Measurements from ENCODE around the gene MCF2L. TPM values are rescaled to one million over a fixed set of nuclear protein-coding genes. Genes with fewer than 3 reads are reported as not detected.

MCF2L gene
- total RNA-seq, 1 donor from 2014 or later = 5.6 TPM

GRCh38 chr13:113116871-113117271 lies 147.9 kb downstream of the MCF2L start:
- Mint-ChIP-seq H3K4me3 (ENCODE audit: unreplicated experiment) (no peak overlapping the region), H3K36me3 (ENCODE audit: unreplicated experiment) (no peaks in the 10 kb centered on the region), H3K9me3 (ENCODE audit: unreplicated experiment) (no peaks in the 10 kb centered on the region), H3K4me1 (ENCODE audit: unreplicated experiment) (peaks cover 2% of the 10 kb centered on the region), H3K27me3 (ENCODE audit: unreplicated experiment) (no peaks in the 10 kb centered on the region), H3K27ac (ENCODE audit: unreplicated experiment) (no peak overlapping the region)
- DNase-seq (ENCODE audit: extremely low spot score, unreplicated experiment) = peak; percentile 56
- TF ChIP-seq CTCF (IDR thresholded peaks at IDR 0.05) = no peak

- no peaks in the 10 kb centered on the region for H3K9me3 Mint-ChIP-seq (ENCODE audit: unreplicated experiment)
- no peak for TF ChIP-seq CTCF (IDR thresholded peaks at IDR 0.05)
- H3K4me3 Mint-ChIP-seq (ENCODE audit: unreplicated experiment) = no peak overlapping the region
- no peak overlapping the region for H3K27ac Mint-ChIP-seq (ENCODE audit: unreplicated experiment)
- peaks cover 5% of the 10 kb centered on the region for H3K4me1 Mint-ChIP-seq (ENCODE audit: unreplicated experiment)
- H3K36me3 Mint-ChIP-seq (ENCODE audit: unreplicated experiment) = no peaks in the 10 kb centered on the region
- DNase-seq (ENCODE audit: extremely low spot score, unreplicated experiment) = peak; percentile 82
- no peaks in the 10 kb centered on the region for H3K27me3 Mint-ChIP-seq (ENCODE audit: unreplicated experiment)
Observed at GRCh38 chr13:113117335-113117872, 148.4 kb downstream of the MCF2L start.

- Mint-ChIP-seq H3K9me3 (ENCODE audit: unreplicated experiment) (no peaks in the 10 kb centered on the region), H3K27ac (ENCODE audit: unreplicated experiment) (no peak overlapping the region), H3K36me3 (ENCODE audit: unreplicated experiment) (no peaks in the 10 kb centered on the region), H3K4me1 (ENCODE audit: unreplicated experiment) (peaks cover 10% of the 10 kb centered on the region), H3K4me3 (ENCODE audit: unreplicated experiment) (no peak overlapping the region), H3K27me3 (ENCODE audit: unreplicated experiment) (no peaks in the 10 kb centered on the region)
- no peak for TF ChIP-seq CTCF (IDR thresholded peaks at IDR 0.05)
- peak; percentile 82 for DNase-seq (ENCODE audit: extremely low spot score, unreplicated experiment)
Observed at GRCh38 chr13:113117911-113118260, 148.9 kb downstream of the MCF2L start.

GRCh38 chr13:113118261-113119021 lies 149.4 kb downstream of the MCF2L start:
- TF ChIP-seq CTCF (IDR thresholded peaks at IDR 0.05) = no peak
- H3K36me3 Mint-ChIP-seq (ENCODE audit: unreplicated experiment) = no peaks in the 10 kb centered on the region
- peak; percentile 83 for DNase-seq (ENCODE audit: extremely low spot score, unreplicated experiment)
- H3K9me3 Mint-ChIP-seq (ENCODE audit: unreplicated experiment) = no peaks in the 10 kb centered on the region
- no peaks in the 10 kb centered on the region for H3K27me3 Mint-ChIP-seq (ENCODE audit: unreplicated experiment)
- H3K4me3 Mint-ChIP-seq (ENCODE audit: unreplicated experiment) = no peak overlapping the region
- H3K27ac Mint-ChIP-seq (ENCODE audit: unreplicated experiment) = no peak overlapping the region
- H3K4me1 Mint-ChIP-seq (ENCODE audit: unreplicated experiment) = peaks cover 15% of the 10 kb centered on the region

GRCh38 chr13:113119166-113119821 lies 150.3 kb downstream of the MCF2L start:
- peaks cover 15% of the 10 kb centered on the region for H3K4me1 Mint-ChIP-seq (ENCODE audit: unreplicated experiment)
- H3K36me3 Mint-ChIP-seq (ENCODE audit: unreplicated experiment) = no peaks in the 10 kb centered on the region
- H3K27me3 Mint-ChIP-seq (ENCODE audit: unreplicated experiment) = no peaks in the 10 kb centered on the region
- no peak overlapping the region for H3K4me3 Mint-ChIP-seq (ENCODE audit: unreplicated experiment)
- peak; percentile 57 for DNase-seq (ENCODE audit: extremely low spot score, unreplicated experiment)
- TF ChIP-seq CTCF (IDR thresholded peaks at IDR 0.05) = no peak
- no peaks in the 10 kb centered on the region for H3K9me3 Mint-ChIP-seq (ENCODE audit: unreplicated experiment)
- H3K27ac Mint-ChIP-seq (ENCODE audit: unreplicated experiment) = no peak overlapping the region

Data from osteocyte (in vitro differentiated cells).